Choroid plexus epithelial cell (primary cell): Measurements from ENCODE around the gene EGFLAM.

ENCODE experiments used
- DNase-seq: peaks from one replicate; pipeline ENCODE4 v3.0.0-alpha.2; 2010; ENCODE audit warnings: low read depth
- H3K4me3 ChIP-seq: 2 replicates; pipeline ENCODE4 v1.5.1; 2011; ENCODE audit warnings: low read depth, mild to moderate bottlenecking, control low read depth, low read length, moderate library complexity
- CTCF ChIP-seq: conservative IDR thresholded peaks from 2 replicates; pipeline ENCODE4 v1.5.1; 2011; ENCODE audit warnings: low read depth, mild to moderate bottlenecking, control low read depth, inconsistent platforms, low read length, moderate library complexity

The EGFLAM gene

GRCh38 chr5:38442247-38442573, 183.9 kb downstream of the EGFLAM start:
- no peak overlapping the region for H3K4me3 ChIP-seq
- TF ChIP-seq CTCF: no peak
- no peak for DNase-seq

- TF ChIP-seq CTCF: no peak
- no peak for DNase-seq
- H3K4me3 ChIP-seq: no peak overlapping the region
Observed at GRCh38 chr5:38443390-38443789, 185.0 kb downstream of the EGFLAM start.

GRCh38 chr5:38445374-38446028, 187.1 kb downstream of the EGFLAM start:
- no peak for TF ChIP-seq CTCF
- DNase-seq: peak; percentile 77
- peak overlapping the region; percentile 60 for H3K4me3 ChIP-seq

- TF ChIP-seq CTCF: no peak
- peak overlapping the region; percentile 60 for H3K4me3 ChIP-seq
- DNase-seq: no peak
Observed at GRCh38 chr5:38446029-38446522, 187.7 kb downstream of the EGFLAM start.

- TF ChIP-seq CTCF: no peak
- DNase-seq: no peak
- peak overlapping the region; percentile 0 for H3K4me3 ChIP-seq
Observed at GRCh38 chr5:38447056-38447455, 188.7 kb downstream of the EGFLAM start.

- DNase-seq: no peak
- TF ChIP-seq CTCF: no peak
- no peak overlapping the region for H3K4me3 ChIP-seq
Observed at GRCh38 chr5:38447786-38448185, 189.4 kb downstream of the EGFLAM start.

- TF ChIP-seq CTCF: no peak
- DNase-seq: no peak
- no peak overlapping the region for H3K4me3 ChIP-seq
Observed at GRCh38 chr5:38448568-38449350, 190.4 kb downstream of the EGFLAM start.
